ENCODE results near the gene WASF3.

DNA sequence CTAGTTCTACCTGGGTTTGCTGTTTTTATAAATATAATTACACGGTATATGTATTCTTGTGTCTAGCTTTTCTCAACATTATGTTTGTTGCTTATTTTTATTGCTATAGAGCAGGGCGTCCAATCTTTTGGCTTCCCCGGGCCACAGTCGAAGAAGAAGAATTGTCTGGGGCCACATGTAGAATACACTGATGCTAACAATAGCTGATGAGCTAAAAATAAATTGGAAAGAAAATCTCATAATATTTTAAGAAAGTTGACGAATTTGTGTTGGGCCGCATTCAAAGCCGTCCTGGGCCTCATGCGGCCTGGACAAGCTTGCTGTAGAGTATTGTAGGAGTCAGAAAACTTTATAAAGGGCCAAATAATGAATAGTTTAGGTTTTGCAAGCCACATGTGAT is 169.2 kb downstream of the WASF3 start:
- TF ChIP-seq GATA2 (IDR thresholded peaks at IDR 0.05; ENCODE audit: low read depth, low read length) (no peak), GATA3 (IDR thresholded peaks at IDR 0.05; ENCODE audit: low read depth, low read length) (no peak)
